Measurements from ENCODE around the gene UBTD2.

UBTD2 gene

DNA sequence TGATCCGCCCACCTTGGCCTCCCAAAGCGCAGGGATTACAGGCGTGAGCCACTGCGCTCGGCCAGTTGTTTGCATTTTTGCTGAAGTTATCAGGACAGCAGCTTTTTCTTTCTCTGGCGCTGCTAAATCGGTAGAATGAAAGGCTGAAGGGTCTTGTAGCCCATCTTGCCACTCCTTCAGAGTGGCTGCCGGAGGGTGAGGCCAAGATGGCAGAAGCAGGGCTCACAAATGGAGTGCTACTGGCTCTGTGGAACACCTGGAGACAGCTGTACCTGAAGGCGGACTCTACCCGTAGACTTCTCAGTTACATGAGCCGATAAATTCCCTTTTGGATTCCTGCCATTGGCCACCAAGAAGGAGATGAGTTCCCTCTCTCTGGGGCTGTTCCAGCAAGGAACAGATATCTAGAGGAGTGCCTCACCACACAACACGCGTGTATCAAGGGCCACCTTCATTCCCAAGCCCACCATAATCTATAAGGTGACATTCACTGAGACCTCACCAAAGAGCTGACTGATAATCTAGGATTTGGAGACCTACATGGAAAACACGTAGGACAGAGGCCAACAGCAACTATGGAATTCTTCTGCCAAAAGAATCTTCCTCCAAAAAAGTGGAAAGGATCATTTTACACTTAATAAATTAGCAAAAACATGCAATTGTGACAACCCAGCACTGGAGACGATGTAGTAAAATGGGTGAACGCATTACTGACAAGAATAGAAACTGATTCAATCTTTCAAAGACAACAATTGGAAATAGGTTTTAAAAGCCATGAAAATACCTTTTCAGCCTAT, 117.3 kb downstream of the UBTD2 start:
- TF ChIP-seq TCF4 (CRISPR knock-in tag; IDR thresholded peaks at IDR 0.05; ENCODE audit: borderline replicate concordance): no peak
- no peak for TF ChIP-seq TOX (CRISPR knock-in tag; IDR thresholded peaks at IDR 0.05; ENCODE audit: borderline replicate concordance)
- TF ChIP-seq, protein P1, sequence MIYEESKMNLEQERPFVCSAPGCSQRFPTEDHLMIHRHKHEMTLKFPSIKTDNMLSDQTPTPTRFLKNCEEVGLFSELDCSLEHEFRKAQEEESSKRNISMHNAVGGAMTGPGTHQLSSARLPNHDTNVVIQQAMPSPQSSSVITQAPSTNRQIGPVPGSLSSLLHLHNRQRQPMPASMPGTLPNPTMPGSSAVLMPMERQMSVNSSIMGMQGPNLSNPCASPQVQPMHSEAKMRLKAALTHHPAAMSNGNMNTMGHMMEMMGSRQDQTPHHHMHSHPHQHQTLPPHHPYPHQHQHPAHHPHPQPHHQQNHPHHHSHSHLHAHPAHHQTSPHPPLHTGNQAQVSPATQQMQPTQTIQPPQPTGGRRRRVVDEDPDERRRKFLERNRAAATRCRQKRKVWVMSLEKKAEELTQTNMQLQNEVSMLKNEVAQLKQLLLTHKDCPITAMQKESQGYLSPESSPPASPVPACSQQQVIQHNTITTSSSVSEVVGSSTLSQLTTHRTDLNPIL (CRISPR knock-in tag; IDR thresholded peaks at IDR 0.05; ENCODE audit: low read depth): no peak
- no peak for TF ChIP-seq ZNF565 (CRISPR knock-in tag; conservative IDR thresholded peaks at IDR 0.05; ENCODE audit: low read depth)
- TF ChIP-seq, protein P2, sequence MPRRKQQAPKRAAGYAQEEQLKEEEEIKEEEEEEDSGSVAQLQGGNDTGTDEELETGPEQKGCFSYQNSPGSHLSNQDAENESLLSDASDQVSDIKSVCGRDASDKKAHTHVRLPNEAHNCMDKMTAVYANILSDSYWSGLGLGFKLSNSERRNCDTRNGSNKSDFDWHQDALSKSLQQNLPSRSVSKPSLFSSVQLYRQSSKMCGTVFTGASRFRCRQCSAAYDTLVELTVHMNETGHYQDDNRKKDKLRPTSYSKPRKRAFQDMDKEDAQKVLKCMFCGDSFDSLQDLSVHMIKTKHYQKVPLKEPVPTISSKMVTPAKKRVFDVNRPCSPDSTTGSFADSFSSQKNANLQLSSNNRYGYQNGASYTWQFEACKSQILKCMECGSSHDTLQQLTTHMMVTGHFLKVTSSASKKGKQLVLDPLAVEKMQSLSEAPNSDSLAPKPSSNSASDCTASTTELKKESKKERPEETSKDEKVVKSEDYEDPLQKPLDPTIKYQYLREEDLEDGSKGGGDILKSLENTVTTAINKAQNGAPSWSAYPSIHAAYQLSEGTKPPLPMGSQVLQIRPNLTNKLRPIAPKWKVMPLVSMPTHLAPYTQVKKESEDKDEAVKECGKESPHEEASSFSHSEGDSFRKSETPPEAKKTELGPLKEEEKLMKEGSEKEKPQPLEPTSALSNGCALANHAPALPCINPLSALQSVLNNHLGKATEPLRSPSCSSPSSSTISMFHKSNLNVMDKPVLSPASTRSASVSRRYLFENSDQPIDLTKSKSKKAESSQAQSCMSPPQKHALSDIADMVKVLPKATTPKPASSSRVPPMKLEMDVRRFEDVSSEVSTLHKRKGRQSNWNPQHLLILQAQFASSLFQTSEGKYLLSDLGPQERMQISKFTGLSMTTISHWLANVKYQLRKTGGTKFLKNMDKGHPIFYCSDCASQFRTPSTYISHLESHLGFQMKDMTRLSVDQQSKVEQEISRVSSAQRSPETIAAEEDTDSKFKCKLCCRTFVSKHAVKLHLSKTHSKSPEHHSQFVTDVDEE (CRISPR knock-in tag; IDR thresholded peaks at IDR 0.05): no peak
- ATAC-seq: no peak

DNA sequence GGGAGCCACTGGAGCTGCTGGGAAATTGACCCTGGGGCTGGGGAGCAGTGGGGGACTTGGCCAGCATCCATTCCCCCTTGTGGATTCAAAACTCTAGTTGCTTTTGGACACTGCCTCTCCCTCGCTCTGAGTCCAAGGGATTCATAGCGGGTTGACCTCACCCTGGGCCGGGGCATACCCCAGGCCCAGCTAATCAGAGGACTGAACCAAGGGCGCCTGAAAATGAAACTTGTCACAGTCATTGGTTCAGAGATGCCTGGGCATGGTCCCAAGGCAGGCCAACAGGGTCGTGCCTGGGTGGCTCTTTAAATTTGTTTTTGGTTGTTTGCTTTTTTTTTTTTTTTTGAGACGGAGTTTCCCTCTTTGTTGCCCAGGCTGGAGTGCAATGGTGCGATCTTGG, 118.1 kb downstream of the UBTD2 start:
- no peak for ATAC-seq
- TF ChIP-seq ZNF70 (CRISPR knock-in tag; IDR thresholded peaks at IDR 0.05) (no peak), ZNF565 (CRISPR knock-in tag; conservative IDR thresholded peaks at IDR 0.05; ENCODE audit: low read depth) (no peak), TOX (CRISPR knock-in tag; IDR thresholded peaks at IDR 0.05; ENCODE audit: borderline replicate concordance) (no peak), ESRRG (CRISPR knock-in tag; IDR thresholded peaks at IDR 0.05) (no peak), TCF4 (CRISPR knock-in tag; IDR thresholded peaks at IDR 0.05; ENCODE audit: borderline replicate concordance) (no peak), OSR1 (CRISPR knock-in tag; IDR thresholded peaks at IDR 0.05) (no peak), CSDC2 (CRISPR knock-in tag; IDR thresholded peaks at IDR 0.05) (no peak), ARNTL (CRISPR knock-in tag; IDR thresholded peaks at IDR 0.05; ENCODE audit: borderline replicate concordance, low read depth) (no peak), BACH2 (CRISPR knock-in tag; IDR thresholded peaks at IDR 0.05; ENCODE audit: borderline replicate concordance) (no peak), PPARA (CRISPR knock-in tag; IDR thresholded peaks at IDR 0.05; ENCODE audit: borderline replicate concordance) (no peak), RARB (CRISPR knock-in tag; IDR thresholded peaks at IDR 0.05) (no peak), ZFP30 (CRISPR knock-in tag; IDR thresholded peaks at IDR 0.05) (no peak), ZC3H10 (CRISPR knock-in tag; IDR thresholded peaks at IDR 0.05) (no peak), ZFP3 (CRISPR knock-in tag; IDR thresholded peaks at IDR 0.05) (no peak)
- TF ChIP-seq, protein P3, sequence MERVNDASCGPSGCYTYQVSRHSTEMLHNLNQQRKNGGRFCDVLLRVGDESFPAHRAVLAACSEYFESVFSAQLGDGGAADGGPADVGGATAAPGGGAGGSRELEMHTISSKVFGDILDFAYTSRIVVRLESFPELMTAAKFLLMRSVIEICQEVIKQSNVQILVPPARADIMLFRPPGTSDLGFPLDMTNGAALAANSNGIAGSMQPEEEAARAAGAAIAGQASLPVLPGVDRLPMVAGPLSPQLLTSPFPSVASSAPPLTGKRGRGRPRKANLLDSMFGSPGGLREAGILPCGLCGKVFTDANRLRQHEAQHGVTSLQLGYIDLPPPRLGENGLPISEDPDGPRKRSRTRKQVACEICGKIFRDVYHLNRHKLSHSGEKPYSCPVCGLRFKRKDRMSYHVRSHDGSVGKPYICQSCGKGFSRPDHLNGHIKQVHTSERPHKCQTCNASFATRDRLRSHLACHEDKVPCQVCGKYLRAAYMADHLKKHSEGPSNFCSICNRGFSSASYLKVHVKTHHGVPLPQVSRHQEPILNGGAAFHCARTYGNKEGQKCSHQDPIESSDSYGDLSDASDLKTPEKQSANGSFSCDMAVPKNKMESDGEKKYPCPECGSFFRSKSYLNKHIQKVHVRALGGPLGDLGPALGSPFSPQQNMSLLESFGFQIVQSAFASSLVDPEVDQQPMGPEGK (CRISPR knock-in tag; IDR thresholded peaks at IDR 0.05; ENCODE audit: borderline replicate concordance): no peak
- TF ChIP-seq, protein P4, sequence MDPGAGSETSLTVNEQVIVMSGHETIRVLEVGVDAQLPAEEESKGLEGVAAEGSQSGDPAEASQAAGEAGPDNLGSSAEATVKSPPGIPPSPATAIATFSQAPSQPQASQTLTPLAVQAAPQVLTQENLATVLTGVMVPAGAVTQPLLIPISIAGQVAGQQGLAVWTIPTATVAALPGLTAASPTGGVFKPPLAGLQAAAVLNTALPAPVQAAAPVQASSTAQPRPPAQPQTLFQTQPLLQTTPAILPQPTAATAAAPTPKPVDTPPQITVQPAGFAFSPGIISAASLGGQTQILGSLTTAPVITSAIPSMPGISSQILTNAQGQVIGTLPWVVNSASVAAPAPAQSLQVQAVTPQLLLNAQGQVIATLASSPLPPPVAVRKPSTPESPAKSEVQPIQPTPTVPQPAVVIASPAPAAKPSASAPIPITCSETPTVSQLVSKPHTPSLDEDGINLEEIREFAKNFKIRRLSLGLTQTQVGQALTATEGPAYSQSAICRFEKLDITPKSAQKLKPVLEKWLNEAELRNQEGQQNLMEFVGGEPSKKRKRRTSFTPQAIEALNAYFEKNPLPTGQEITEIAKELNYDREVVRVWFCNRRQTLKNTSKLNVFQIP (CRISPR knock-in tag; IDR thresholded peaks at IDR 0.05; ENCODE audit: borderline replicate concordance, low read depth): no peak
- TF ChIP-seq, protein P5, sequence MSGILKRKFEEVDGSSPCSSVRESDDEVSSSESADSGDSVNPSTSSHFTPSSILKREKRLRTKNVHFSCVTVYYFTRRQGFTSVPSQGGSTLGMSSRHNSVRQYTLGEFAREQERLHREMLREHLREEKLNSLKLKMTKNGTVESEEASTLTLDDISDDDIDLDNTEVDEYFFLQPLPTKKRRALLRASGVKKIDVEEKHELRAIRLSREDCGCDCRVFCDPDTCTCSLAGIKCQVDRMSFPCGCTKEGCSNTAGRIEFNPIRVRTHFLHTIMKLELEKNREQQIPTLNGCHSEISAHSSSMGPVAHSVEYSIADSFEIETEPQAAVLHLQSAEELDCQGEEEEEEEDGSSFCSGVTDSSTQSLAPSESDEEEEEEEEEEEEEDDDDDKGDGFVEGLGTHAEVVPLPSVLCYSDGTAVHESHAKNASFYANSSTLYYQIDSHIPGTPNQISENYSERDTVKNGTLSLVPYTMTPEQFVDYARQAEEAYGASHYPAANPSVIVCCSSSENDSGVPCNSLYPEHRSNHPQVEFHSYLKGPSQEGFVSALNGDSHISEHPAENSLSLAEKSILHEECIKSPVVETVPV (CRISPR knock-in tag; IDR thresholded peaks at IDR 0.05): no peak
- TF ChIP-seq, protein P1 (CRISPR knock-in tag; IDR thresholded peaks at IDR 0.05; ENCODE audit: low read depth): no peak
- TF ChIP-seq, protein P2 (CRISPR knock-in tag; IDR thresholded peaks at IDR 0.05): no peak
